Stimulated activated CD4-positive, alpha-beta T cell treated with anti-CD3 and anti-CD28 coated beads, Interleukin-12 subunit alpha, Interleukin-12 subunit beta, amount 100 ng/mL, for 24 hours (primary cell): ENCODE measurements around the gene USF3.

Experiments used
- DNase-seq, 2 experiments: peaks; one replicate each; pipeline ENCODE4 v3.0.0-alpha.2; 2020; ENCODE audit warnings: low read depth in 2 of 2

The USF3 gene

GRCh38 chr3:113606539-113607218 lies 89.8 kb downstream of the USF3 start:
- DNase-seq, result peak in 1 of 2 experiments; percentile 19

- DNase-seq, result no peak
Observed at GRCh38 chr3:113602836-113603235, 93.6 kb downstream of the USF3 start.

- DNase-seq, result no peak
Observed at GRCh38 chr3:113602256-113602655, 94.2 kb downstream of the USF3 start.

GRCh38 chr3:113601240-113601639 lies 95.2 kb downstream of the USF3 start:
- DNase-seq, result no peak

GRCh38 chr3:113600418-113601182 lies 95.8 kb downstream of the USF3 start:
- no peak for DNase-seq
